PC-3 (cell line): ENCODE measurements around the gene CHMP4B. TPM values are rescaled to one million over a fixed set of nuclear protein-coding genes. Genes with fewer than 3 reads are reported as not detected.

ENCODE experiments used
- ATAC-seq: fragments of 200-7000 bp; cut with Tn5 transposase; 2 replicates; pipeline ENCODE4 v1.9.1; 2020; ENCODE audit warnings: mild to moderate bottlenecking, moderate library complexity
- BruUV-seq: library from RNA; stranded (reverse); fragments of 400-500 nt; replicated peaks from 2 replicates; lab custom pipeline; 2021; lab: Mats Ljungman, UMichigan
- CTCF ChIA-PET: fragments of 300-600 bp; sonication (Branson Sonifier 250); formaldehyde crosslinking; loops from one replicate; lab custom pipeline; 2022; ENCODE audit warnings: antibody characterized with exemption; lab: Charles Lee
- POLR2A ChIA-PET: fragments of 300-600 bp; sonication (Branson Sonifier 250); formaldehyde crosslinking; loops from one replicate; lab custom pipeline; 2022; ENCODE audit warnings: antibody characterized with exemption; ENCODE audit not compliant: unreplicated experiment; lab: Charles Lee
- DNase-seq: peaks from one replicate; pipeline ENCODE4 v3.0.0-alpha.2; 2015
- H2AFZ ChIP-seq: fragments of 300-600 bp; sonication (generic); 2 replicates; pipeline ENCODE4 v1.6.0; 2016; ENCODE audit warnings: antibody characterized with exemption, low read length
- H3F3A ChIP-seq: fragments of 300-600 bp; sonication (generic); one replicate; pipeline ENCODE4 v1.6.0; 2017; ENCODE audit warnings: antibody characterized with exemption, low read length, control low read depth, mild to moderate bottlenecking; ENCODE audit not compliant: unreplicated experiment
- H3K27ac ChIP-seq: fragments of 300-600 bp; sonication (generic); 2 replicates; pipeline ENCODE4 v1.5.1; 2016; ENCODE audit warnings: mild to moderate bottlenecking, low read length
- H3K27me3 ChIP-seq: fragments of 300-600 bp; sonication (generic); 2 replicates; pipeline ENCODE4 v1.6.1; 2016; ENCODE audit warnings: low read length, mixed read lengths
- H3K36me3 ChIP-seq: fragments of 300-600 bp; sonication (generic); 2 replicates; pipeline ENCODE4 v1.6.1; 2016; ENCODE audit warnings: low read depth, mixed run types, low read length, mixed read lengths
- H3K4me1 ChIP-seq: fragments of 300-600 bp; sonication (generic); 2 replicates; pipeline ENCODE4 v1.5.1; 2016; ENCODE audit warnings: low read length; ENCODE audit not compliant: insufficient read depth
- H3K4me2 ChIP-seq: fragments of 300-600 bp; sonication (generic); 2 replicates; pipeline ENCODE4 v1.6.0; 2016; ENCODE audit warnings: low read length
- H3K4me3 ChIP-seq: fragments of 300-600 bp; sonication (generic); 2 replicates; pipeline ENCODE4 v1.5.1; 2016; ENCODE audit warnings: mild to moderate bottlenecking, low read length, mixed read lengths
- H3K79me2 ChIP-seq: fragments of 300-600 bp; sonication (generic); 2 replicates; pipeline ENCODE4 v1.6.1; 2017; ENCODE audit warnings: low read length, mixed read lengths
- H3K9ac ChIP-seq: fragments of 300-600 bp; sonication (generic); 2 replicates; pipeline ENCODE4 v1.6.0; 2016; ENCODE audit warnings: mild to moderate bottlenecking, low read length
- H3K9me2 ChIP-seq: fragments of 300-600 bp; sonication (generic); replicated peaks from 2 replicates; pipeline ENCODE4 v1.6.1; 2016; ENCODE audit warnings: mixed run types, low read length, mixed read lengths
- H3K9me3 ChIP-seq: fragments of 300-600 bp; sonication (generic); 2 replicates; pipeline ENCODE4 v1.6.1; 2016; ENCODE audit warnings: low read length, mixed read lengths
- H4K20me1 ChIP-seq: fragments of 300-600 bp; sonication (generic); 2 replicates; pipeline ENCODE4 v1.6.1; 2016; ENCODE audit warnings: low read length, mixed read lengths
- EZH2 ChIP-seq: fragments of 300-600 bp; sonication (generic); IDR thresholded peaks from one replicate; pipeline ENCODE4 v1.6.1; 2017; ENCODE audit warnings: antibody characterized with exemption, mild to moderate bottlenecking, low read length; ENCODE audit not compliant: unreplicated experiment
- EZH2phosphoT487 ChIP-seq: fragments of 300-600 bp; sonication (generic); IDR thresholded peaks from 2 replicates; pipeline ENCODE4 v1.6.1; 2018; ENCODE audit warnings: mild to moderate bottlenecking, antibody characterized with exemption, low read length, borderline replicate concordance
- intact Hi-C: fragments of 100-400 bp; cut with micrococcal nuclease; formaldehyde crosslinking; loops from 2 replicates; pipeline ENCODE4 v1.9.0; 2023
- total RNA-seq: library from RNA; depleted of rRNA; stranded (reverse); fragments of >200 nt; gene quantifications from 2 replicates; pipeline ENCODE4 v1.2.3, GENCODE V29; 2014
- TF ChIP-seq, protein P1 (sequence below): fragments of 300-600 bp; sonication (generic); conservative IDR thresholded peaks from 2 replicates; pipeline ENCODE4 v1.5.1; 2017; ENCODE audit warnings: antibody characterized with exemption, low read depth, mild to moderate bottlenecking, low read length

The CHMP4B gene
- total RNA-seq, 1 experiment from 2014 or later = 68.8 TPM

DNA sequence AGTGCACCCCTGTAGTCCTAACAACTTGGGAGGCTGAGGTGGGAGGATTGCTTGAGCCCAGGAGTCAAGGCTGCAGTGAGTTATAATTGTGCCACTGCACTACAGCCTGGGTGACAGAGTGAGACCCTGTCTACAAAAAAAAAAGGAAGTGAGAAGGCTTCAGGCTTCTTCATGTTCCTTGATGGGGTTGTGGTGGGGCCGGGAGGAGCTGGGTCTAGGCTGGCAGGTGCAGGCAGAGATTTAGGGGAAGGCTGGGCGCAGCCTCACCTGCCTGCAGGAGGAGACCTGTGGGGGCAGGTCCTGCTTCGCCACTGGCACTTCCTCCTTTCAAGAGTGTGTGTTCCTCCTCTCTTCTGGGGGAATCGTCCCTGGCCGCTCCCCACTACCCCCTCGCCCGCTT, 63.9 kb downstream of the CHMP4B start:
- Histone ChIP-seq H3K79me2 (no peaks in the 10 kb centered on the region), H3K4me1 (no peaks in the 10 kb centered on the region), H3K9me2 (no peaks in the 10 kb centered on the region), H3K27me3 (no peaks in the 10 kb centered on the region), H3K9ac (no peak overlapping the region), H4K20me1 (no peaks in the 10 kb centered on the region), H3K9me3 (peaks cover 11% of the 10 kb centered on the region; the same call in 1 of the 2 replicates), H3F3A (no peaks in the 10 kb centered on the region), H3K4me2 (no peak overlapping the region), H3K4me3 (no peak overlapping the region), H2AFZ (no peak overlapping the region), H3K36me3 (no peaks in the 10 kb centered on the region), H3K27ac (no peak overlapping the region)
- ChIA-PET CTCF (no interaction called here), POLR2A (no interaction called here)
- no peak for DNase-seq
- no peak for TF ChIP-seq EZH2phosphoT487
- TF ChIP-seq EZH2 = no peak
- TF ChIP-seq, protein P1, sequence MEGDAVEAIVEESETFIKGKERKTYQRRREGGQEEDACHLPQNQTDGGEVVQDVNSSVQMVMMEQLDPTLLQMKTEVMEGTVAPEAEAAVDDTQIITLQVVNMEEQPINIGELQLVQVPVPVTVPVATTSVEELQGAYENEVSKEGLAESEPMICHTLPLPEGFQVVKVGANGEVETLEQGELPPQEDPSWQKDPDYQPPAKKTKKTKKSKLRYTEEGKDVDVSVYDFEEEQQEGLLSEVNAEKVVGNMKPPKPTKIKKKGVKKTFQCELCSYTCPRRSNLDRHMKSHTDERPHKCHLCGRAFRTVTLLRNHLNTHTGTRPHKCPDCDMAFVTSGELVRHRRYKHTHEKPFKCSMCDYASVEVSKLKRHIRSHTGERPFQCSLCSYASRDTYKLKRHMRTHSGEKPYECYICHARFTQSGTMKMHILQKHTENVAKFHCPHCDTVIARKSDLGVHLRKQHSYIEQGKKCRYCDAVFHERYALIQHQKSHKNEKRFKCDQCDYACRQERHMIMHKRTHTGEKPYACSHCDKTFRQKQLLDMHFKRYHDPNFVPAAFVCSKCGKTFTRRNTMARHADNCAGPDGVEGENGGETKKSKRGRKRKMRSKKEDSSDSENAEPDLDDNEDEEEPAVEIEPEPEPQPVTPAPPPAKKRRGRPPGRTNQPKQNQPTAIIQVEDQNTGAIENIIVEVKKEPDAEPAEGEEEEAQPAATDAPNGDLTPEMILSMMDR = no peak
- intact Hi-C loops = no loop called here
- BruUV-seq = no TSS peak
- no peak for ATAC-seq

DNA sequence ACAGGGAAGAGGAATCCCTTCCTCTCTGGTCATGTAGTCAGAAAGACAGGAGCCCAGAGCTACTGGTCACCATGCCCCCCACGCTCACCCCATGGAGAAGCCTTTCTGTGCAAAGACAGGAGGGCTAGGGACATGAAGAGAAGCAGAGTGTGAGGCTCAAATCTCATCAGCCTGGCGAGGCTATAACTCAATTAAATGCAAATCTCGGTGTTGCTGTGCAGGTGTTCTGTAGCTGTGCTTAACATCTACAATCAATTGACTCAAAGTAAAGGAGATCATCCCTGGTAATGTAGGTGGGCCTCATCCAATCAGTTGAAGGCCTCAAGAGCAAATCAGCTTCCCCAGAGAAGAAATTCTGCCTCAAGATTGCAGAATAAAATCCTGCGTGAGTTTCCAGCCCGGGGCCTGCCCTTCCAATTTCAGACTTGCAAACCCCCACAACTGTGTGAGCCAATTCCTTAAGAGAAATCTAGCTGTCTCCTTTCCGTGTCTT, 64.4 kb downstream of the CHMP4B start:
- Histone ChIP-seq H3F3A (no peaks in the 10 kb centered on the region), H3K36me3 (no peaks in the 10 kb centered on the region), H4K20me1 (no peaks in the 10 kb centered on the region), H3K9me2 (no peaks in the 10 kb centered on the region), H3K9ac (no peak overlapping the region), H2AFZ (no peak overlapping the region), H3K4me3 (no peak overlapping the region), H3K27ac (no peak overlapping the region), H3K27me3 (no peaks in the 10 kb centered on the region), H3K9me3 (peaks cover 11% of the 10 kb centered on the region; the same call in 1 of the 2 replicates), H3K4me1 (no peaks in the 10 kb centered on the region), H3K79me2 (no peaks in the 10 kb centered on the region), H3K4me2 (no peak overlapping the region)
- ChIA-PET POLR2A (no interaction called here), CTCF (interaction anchor here (0.6 kb wide), 1 partner anchor 18 kb away, joined by 4 read pairs; no protein-coding TSS in a partner anchor)
- TF ChIP-seq EZH2phosphoT487 = no peak
- no peak for TF ChIP-seq EZH2
- TF ChIP-seq, protein P1 = no peak
- DNase-seq (no peak), ATAC-seq (no peak)
- no TSS peak for BruUV-seq
- intact Hi-C loops = no loop called here

DNA sequence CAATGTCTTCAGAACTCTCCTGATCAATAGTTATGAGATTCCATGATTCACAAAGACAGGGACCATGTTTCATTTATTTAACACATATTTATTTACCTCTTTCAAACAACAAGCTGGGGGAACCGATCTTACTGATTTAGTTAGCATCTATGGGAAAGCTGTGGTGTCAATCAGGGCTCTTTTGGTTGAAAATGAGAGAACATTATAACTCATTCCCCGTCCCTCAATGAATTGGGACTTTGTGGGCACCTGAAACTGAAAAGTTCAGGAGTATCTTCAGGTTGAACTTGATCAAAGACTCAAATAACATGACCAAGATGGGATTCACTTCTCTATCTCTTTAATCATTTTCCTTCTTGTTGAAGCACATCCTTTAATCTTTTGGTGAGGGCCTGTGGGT, 67.4 kb downstream of the CHMP4B start:
- POLR2A ChIA-PET = no interaction called here
- Histone ChIP-seq H3K27me3 (no peaks in the 10 kb centered on the region), H3K4me3 (no peak overlapping the region), H2AFZ (no peak overlapping the region), H3K4me2 (no peak overlapping the region), H3K9me2 (no peaks in the 10 kb centered on the region), H3F3A (no peaks in the 10 kb centered on the region), H3K27ac (no peak overlapping the region), H3K9me3 (peaks cover 11% of the 10 kb centered on the region; the same call in 1 of the 2 replicates), H3K36me3 (no peaks in the 10 kb centered on the region), H4K20me1 (no peaks in the 10 kb centered on the region), H3K79me2 (no peaks in the 10 kb centered on the region), H3K9ac (no peak overlapping the region), H3K4me1 (no peaks in the 10 kb centered on the region)
- TF ChIP-seq EZH2phosphoT487 = no peak
- TF ChIP-seq EZH2 = no peak
- TF ChIP-seq, protein P1 = no peak
- ATAC-seq (no peak), DNase-seq (no peak)
- no TSS peak for BruUV-seq
- intact Hi-C loops = no loop called here
- CTCF ChIA-PET = no interaction called here
